ENCODE results near the gene IL17RC.

Gene IL17RC

GRCh38 chr3:9942934-9943690 is 26.2 kb downstream of the IL17RC start:
- Histone ChIP-seq H3K79me2 (ENCODE audit: insufficient read depth, low read length) (no peaks in the 10 kb centered on the region), H3K36me3 (ENCODE audit: insufficient read depth, low read length) (peaks cover 13% of the 10 kb centered on the region), H3K9ac (ENCODE audit: low read depth, low read length) (no peak overlapping the region), H4K20me1 (ENCODE audit: insufficient read depth, low read length) (no peaks in the 10 kb centered on the region), H3K4me2 (ENCODE audit: insufficient read depth, low read length) (no peak overlapping the region), H3K9me3 (ENCODE audit: insufficient read depth, low read length, severe bottlenecking) (no peaks in the 10 kb centered on the region), H2AFZ (ENCODE audit: low read depth, low read length) (no peak overlapping the region), H3K4me1 (ENCODE audit: insufficient read depth, low read length) (no peaks in the 10 kb centered on the region), H3K27me3 (ENCODE audit: insufficient read depth, low read length, poor library complexity) (no peaks in the 10 kb centered on the region), H3K4me3 (ENCODE audit: low read depth in 1 of 2, low read length in 2 of 2) (no peak overlapping the region), H3K27ac (ENCODE audit: low read length) (no peak overlapping the region)
- DNase-seq = no peak
- ATAC-seq (ENCODE audit: insufficient read depth, low read depth) = no peak
- TF ChIP-seq EZH2 (IDR thresholded peaks at IDR 0.05; ENCODE audit: borderline replicate concordance, low read depth, low read length, severe bottlenecking) (no peak), CTCF (IDR thresholded peaks at IDR 0.05; ENCODE audit: borderline replicate concordance, extremely low read depth, low read length, poor library complexity, severe bottlenecking) (no peak)

DNA sequence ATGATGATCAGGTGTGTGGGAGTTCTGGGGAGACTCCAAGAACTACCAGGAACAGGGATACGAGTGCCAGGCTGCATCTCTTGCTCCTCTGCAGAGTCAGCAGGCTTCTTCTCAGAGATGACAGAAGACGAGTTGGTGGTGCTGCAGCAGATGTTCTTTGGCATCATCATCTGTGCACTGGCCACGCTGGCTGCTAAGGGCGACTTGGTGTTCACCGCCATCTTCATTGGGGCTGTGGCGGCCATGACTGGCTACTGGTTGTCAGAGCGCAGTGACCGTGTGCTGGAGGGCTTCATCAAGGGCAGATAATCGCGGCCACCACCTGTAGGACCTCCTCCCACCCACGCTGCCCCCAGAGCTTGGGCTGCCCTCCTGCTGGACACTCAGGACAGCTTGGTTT is 27.4 kb downstream of the IL17RC start:
- no peak for ATAC-seq (ENCODE audit: insufficient read depth, low read depth)
- Histone ChIP-seq H3K27ac (ENCODE audit: low read length) (no peak overlapping the region), H3K4me3 (ENCODE audit: low read depth in 1 of 2, low read length in 2 of 2) (no peak overlapping the region), H2AFZ (ENCODE audit: low read depth, low read length) (no peak overlapping the region), H3K4me2 (ENCODE audit: insufficient read depth, low read length) (no peak overlapping the region), H3K9ac (ENCODE audit: low read depth, low read length) (no peak overlapping the region), H3K79me2 (ENCODE audit: insufficient read depth, low read length) (no peaks in the 10 kb centered on the region), H3K27me3 (ENCODE audit: insufficient read depth, low read length, poor library complexity) (no peaks in the 10 kb centered on the region), H3K9me3 (ENCODE audit: insufficient read depth, low read length, severe bottlenecking) (no peaks in the 10 kb centered on the region), H3K36me3 (ENCODE audit: insufficient read depth, low read length) (peaks cover 13% of the 10 kb centered on the region), H3K4me1 (ENCODE audit: insufficient read depth, low read length) (no peaks in the 10 kb centered on the region), H4K20me1 (ENCODE audit: insufficient read depth, low read length) (no peaks in the 10 kb centered on the region)
- TF ChIP-seq CTCF (IDR thresholded peaks at IDR 0.05; ENCODE audit: borderline replicate concordance, extremely low read depth, low read length, poor library complexity, severe bottlenecking) (no peak), EZH2 (IDR thresholded peaks at IDR 0.05; ENCODE audit: borderline replicate concordance, low read depth, low read length, severe bottlenecking) (no peak)
- no peak for DNase-seq

GRCh38 chr3:9945358-9945757 is 28.5 kb downstream of the IL17RC start:
- no peaks in the 10 kb centered on the region for H4K20me1 ChIP-seq (ENCODE audit: insufficient read depth, low read length)
- H3K79me2 ChIP-seq (ENCODE audit: insufficient read depth, low read length) = no peaks in the 10 kb centered on the region
- H2AFZ ChIP-seq (ENCODE audit: low read depth, low read length) = no peak overlapping the region
- no peak for TF ChIP-seq CTCF (IDR thresholded peaks at IDR 0.05; ENCODE audit: borderline replicate concordance, extremely low read depth, low read length, poor library complexity, severe bottlenecking)
- TF ChIP-seq EZH2 (IDR thresholded peaks at IDR 0.05; ENCODE audit: borderline replicate concordance, low read depth, low read length, severe bottlenecking) = no peak
- DNase-seq (no peak), ATAC-seq (ENCODE audit: insufficient read depth, low read depth) (no peak)
- H3K27ac ChIP-seq (ENCODE audit: low read length) = no peak overlapping the region
- H3K4me1 ChIP-seq (ENCODE audit: insufficient read depth, low read length) = no peaks in the 10 kb centered on the region
- no peaks in the 10 kb centered on the region for H3K9me3 ChIP-seq (ENCODE audit: insufficient read depth, low read length, severe bottlenecking)
- H3K4me3 ChIP-seq (ENCODE audit: low read depth in 1 of 2, low read length in 2 of 2) = no peak overlapping the region
- H3K36me3 ChIP-seq (ENCODE audit: insufficient read depth, low read length) = peaks cover 13% of the 10 kb centered on the region
- no peak overlapping the region for H3K9ac ChIP-seq (ENCODE audit: low read depth, low read length)
- H3K4me2 ChIP-seq (ENCODE audit: insufficient read depth, low read length) = no peak overlapping the region
- H3K27me3 ChIP-seq (ENCODE audit: insufficient read depth, low read length, poor library complexity) = no peaks in the 10 kb centered on the region
